ENCODE measurements around the gene EPOP.

Gene EPOP

GRCh38 chr17:38674749-38675615, at the start of gene EPOP:
TSS of gene EPOP (minus strand) at chr17:38674957. CDS start at chr17:38674495, 462 bp downstream.
- in situ Hi-C loops (cut with MboI; ENCODE audit: low sequenced_read_pairs), result no loop called here

GRCh38 chr17:38721802-38722201, 47.0 kb upstream of the EPOP start:
- in situ Hi-C loops (cut with MboI; ENCODE audit: low sequenced_read_pairs), result no loop called here

GRCh38 chr17:38720941-38721340, 46.2 kb upstream of the EPOP start:
- in situ Hi-C loops (cut with MboI; ENCODE audit: low sequenced_read_pairs), result no loop called here

GRCh38 chr17:38719943-38720641, 45.3 kb upstream of the EPOP start:
- in situ Hi-C loops (cut with MboI; ENCODE audit: low sequenced_read_pairs), result no loop called here

- in situ Hi-C loops (cut with MboI; ENCODE audit: low sequenced_read_pairs), result no loop called here
Observed at GRCh38 chr17:38719289-38719942, 44.7 kb upstream of the EPOP start.

- in situ Hi-C loops (cut with MboI; ENCODE audit: low sequenced_read_pairs), result no loop called here
Observed at GRCh38 chr17:38717139-38717745, 42.5 kb upstream of the EPOP start.

GRCh38 chr17:38716368-38717005, 41.7 kb upstream of the EPOP start:
- in situ Hi-C loops (cut with MboI; ENCODE audit: low sequenced_read_pairs), result no loop called here

- in situ Hi-C loops (cut with MboI; ENCODE audit: low sequenced_read_pairs), result no loop called here
Observed at GRCh38 chr17:38715216-38715943, 40.6 kb upstream of the EPOP start.

GRCh38 chr17:38713456-38714075, 38.8 kb upstream of the EPOP start:
- in situ Hi-C loops (cut with MboI; ENCODE audit: low sequenced_read_pairs), result no loop called here

GRCh38 chr17:38712593-38712992, 37.8 kb upstream of the EPOP start:
- in situ Hi-C loops (cut with MboI; ENCODE audit: low sequenced_read_pairs), result no loop called here

GRCh38 chr17:38711792-38712571, 37.2 kb upstream of the EPOP start:
- in situ Hi-C loops (cut with MboI; ENCODE audit: low sequenced_read_pairs), result no loop called here

GRCh38 chr17:38710985-38711384, 36.2 kb upstream of the EPOP start:
- in situ Hi-C loops (cut with MboI; ENCODE audit: low sequenced_read_pairs), result no loop called here

GRCh38 chr17:38710604-38710962, 35.8 kb upstream of the EPOP start:
- in situ Hi-C loops (cut with MboI; ENCODE audit: low sequenced_read_pairs), result no loop called here

GRCh38 chr17:38709864-38710603, 35.3 kb upstream of the EPOP start:
- in situ Hi-C loops (cut with MboI; ENCODE audit: low sequenced_read_pairs), result no loop called here

- in situ Hi-C loops (cut with MboI; ENCODE audit: low sequenced_read_pairs), result no loop called here
Observed at GRCh38 chr17:38709104-38709820, 34.5 kb upstream of the EPOP start.

- in situ Hi-C loops (cut with MboI; ENCODE audit: low sequenced_read_pairs), result no loop called here
Observed at GRCh38 chr17:38707678-38708351, 33.1 kb upstream of the EPOP start.

Data from hTERT RPE-1 (cell line).